CD14-positive monocyte (primary cell): ENCODE data around the gene MORC1. TPM values are rescaled to one million over a fixed set of nuclear protein-coding genes. Genes with fewer than 3 reads are reported as not detected.

Experiments used
- DNase-seq, 3 donors: peaks; one replicate each; pipeline ENCODE4 v3.0.0-alpha.2; 2011 to 2022
- H2AFZ ChIP-seq: 2 replicates; pipeline ENCODE4 v1.6.0; 2012; ENCODE audit warnings: mild to moderate bottlenecking, low read depth, low read length, inconsistent platforms; ENCODE audit not compliant: insufficient read depth, poor library complexity, severe bottlenecking
- H3K27ac ChIP-seq, 2 donors: 1 replicate in 1 of 2; 2 replicates in 1 of 2; pipeline ENCODE4 v1.5.1; 2012 to 2013; ENCODE audit warnings: low read length in 2 of 2, control low read depth in 1 of 2, inconsistent platforms in 1 of 2, low read depth in 1 of 2, mild to moderate bottlenecking in 1 of 2
- H3K27me3 ChIP-seq, 2 donors: one replicate each; pipeline versions ENCODE4 v1.6.0 to v1.6.1; 2011 to 2013; ENCODE audit warnings: low read length in 2 of 2; ENCODE audit not compliant: control insufficient read depth in 2 of 2, insufficient read depth in 2 of 2
- H3K36me3 ChIP-seq, 2 donors: replicated peaks in 1 of 2; 1 replicate in 1 of 2; 2 replicates in 1 of 2; pipeline versions ENCODE4 v1.5.1 to v1.6.1; 2012 to 2013; ENCODE audit warnings: low read length in 2 of 2, control low read depth in 1 of 2, inconsistent platforms in 1 of 2, mild to moderate bottlenecking in 1 of 2; ENCODE audit not compliant: insufficient read depth in 2 of 2, control insufficient read depth in 1 of 2
- H3K4me1 ChIP-seq, 2 donors: 1 replicate in 1 of 2; 2 replicates in 1 of 2; pipeline versions ENCODE4 v1.5.1 to v1.6.1; 2012 to 2013; ENCODE audit warnings: low read length in 2 of 2, control low read depth in 1 of 2, inconsistent platforms in 1 of 2, mild to moderate bottlenecking in 1 of 2, moderate library complexity in 1 of 2; ENCODE audit not compliant: insufficient read depth in 2 of 2, control insufficient read depth in 1 of 2
- H3K4me2 ChIP-seq: replicated peaks from 2 replicates; pipeline ENCODE3; 2012; ENCODE audit warnings: low read length, moderate library complexity, mild to moderate bottlenecking; ENCODE audit not compliant: poor library complexity, severe bottlenecking; ENCODE audit errors: extremely low read depth
- H3K4me3 ChIP-seq, 3 experiments: fragments of 200-600 bp in 1 of 3; sonication (generic) in 1 of 3; replicated peaks in 1 of 3; 1 replicate in 2 of 3; 2 replicates in 1 of 3; pipeline ENCODE4 v1.5.1; 2011 to 2013; ENCODE audit warnings: low read length in 3 of 3, mild to moderate bottlenecking in 3 of 3, control low read depth in 2 of 3, low read depth in 2 of 3, inconsistent platforms in 1 of 3, moderate library complexity in 1 of 3
- H3K79me2 ChIP-seq: 2 replicates; pipeline ENCODE4 v1.6.0; 2012; ENCODE audit warnings: mild to moderate bottlenecking, control low read depth, inconsistent platforms, low read length, moderate library complexity; ENCODE audit not compliant: insufficient read depth
- H3K9ac ChIP-seq: 2 replicates; pipeline ENCODE4 v1.6.0; 2017; ENCODE audit warnings: low read length, mild to moderate bottlenecking; ENCODE audit not compliant: insufficient read depth, poor library complexity, severe bottlenecking
- H3K9me3 ChIP-seq, 2 donors: replicated peaks in 1 of 2; 1 replicate in 1 of 2; 2 replicates in 1 of 2; pipeline versions ENCODE4 v1.5.1 to v1.6.1; 2012 to 2013; ENCODE audit warnings: low read length in 2 of 2, control low read depth in 1 of 2; ENCODE audit not compliant: control insufficient read depth in 1 of 2, insufficient read depth in 1 of 2
- H4K20me1 ChIP-seq: 2 replicates; pipeline ENCODE4 v1.6.0; 2012; ENCODE audit warnings: mild to moderate bottlenecking, low read length, control low read depth, moderate library complexity; ENCODE audit not compliant: insufficient read depth
- H3K27ac Mint-ChIP-seq, 7 donors: one replicate each; pipeline ENCODE4 v1.8.0; 2020; ENCODE audit warnings: mild to moderate bottlenecking in 7 of 7, mixed read lengths in 7 of 7, moderate library complexity in 6 of 7, inconsistent platforms in 2 of 7
- H3K27me3 Mint-ChIP-seq, 3 donors: one replicate each; pipeline ENCODE4 v1.8.0; 2021 to 2022; ENCODE audit warnings: low read depth in 3 of 3, mild to moderate bottlenecking in 3 of 3, mixed read lengths in 3 of 3, moderate library complexity in 3 of 3, inconsistent platforms in 1 of 3
- H3K36me3 Mint-ChIP-seq, 2 donors: one replicate each; pipeline ENCODE4 v1.8.0; 2020; ENCODE audit warnings: mixed read lengths in 2 of 2, inconsistent platforms in 1 of 2, mild to moderate bottlenecking in 1 of 2
- H3K4me1 Mint-ChIP-seq: one replicate; pipeline ENCODE4 v1.8.0; 2020; ENCODE audit warnings: mild to moderate bottlenecking, mixed read lengths
- H3K4me3 Mint-ChIP-seq, 2 donors: one replicate each; pipeline ENCODE4 v1.8.0; 2020; ENCODE audit warnings: mild to moderate bottlenecking in 2 of 2, mixed read lengths in 2 of 2, moderate library complexity in 1 of 2
- H3K9me3 Mint-ChIP-seq, 7 donors: one replicate each; pipeline ENCODE4 v1.8.0; 2020 to 2022; ENCODE audit warnings: mixed read lengths in 7 of 7, mild to moderate bottlenecking in 6 of 7, moderate library complexity in 6 of 7, inconsistent platforms in 2 of 7
- WGBS: methylation state at CpG from one replicate; pipeline ENCODE4 v1.1.5; 2013; ENCODE audit warnings: missing lambda C conversion rate; ENCODE audit not compliant: insufficient coverage; 5-methylcytosine and 5-hydroxymethylcytosine counted together
- intact Hi-C, 2 donors: fragments of 100-400 bp; cut with micrococcal nuclease; formaldehyde crosslinking; loops; one replicate each; pipeline versions ENCODE4 v1.15.0 to v1.15.1; 2023
- polyA plus RNA-seq, 3 donors: library from polyadenylated mRNA; depleted of rRNA in 1 of 3; unstranded in 2 of 3; stranded (reverse) in 1 of 3; fragments of 300-500 nt in 2 of 3; fragments of >200 nt in 1 of 3; fragmentation: Illumina TruSeq in 2 of 3; gene quantifications; 1 replicate in 2 of 3; 2 replicates in 1 of 3; pipeline ENCODE4 v1.2.3, GENCODE V29; 2012 to 2021
- TF ChIP-seq, protein P1 (sequence below): fragments of 200-600 bp; IDR thresholded peaks from one replicate; pipeline ENCODE4 v1.8.0; 2022; ENCODE audit warnings: antibody characterized with exemption, mild to moderate bottlenecking

Gene MORC1
- polyA plus RNA-seq, 3 donors = not detected

DNA sequence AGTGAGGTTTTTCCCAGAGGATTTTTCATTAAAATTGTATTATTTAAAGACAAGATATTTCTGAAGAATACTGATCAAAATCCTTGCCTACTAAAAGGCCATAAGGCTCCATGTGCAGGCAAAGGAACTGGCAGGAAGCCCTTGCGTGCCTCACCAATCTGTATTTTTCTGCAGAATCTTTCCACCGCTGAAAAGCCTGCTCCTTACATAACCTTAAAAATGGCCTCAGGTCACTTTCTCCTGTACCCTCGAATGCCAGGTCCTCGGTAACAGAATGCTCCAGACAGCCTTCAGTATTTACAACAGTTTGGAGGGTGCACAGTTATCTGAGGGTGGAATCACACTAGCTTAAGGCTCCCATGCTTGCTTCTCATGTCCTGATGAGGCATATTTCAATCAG, 3.2 kb downstream of the MORC1 start:
- intact Hi-C loops = no loop called here
- H3K27ac Mint-ChIP-seq = no peak overlapping the region
- 100% methylated on average over 1 of the region's 4 CpGs for WGBS
- TF ChIP-seq, protein P1, sequence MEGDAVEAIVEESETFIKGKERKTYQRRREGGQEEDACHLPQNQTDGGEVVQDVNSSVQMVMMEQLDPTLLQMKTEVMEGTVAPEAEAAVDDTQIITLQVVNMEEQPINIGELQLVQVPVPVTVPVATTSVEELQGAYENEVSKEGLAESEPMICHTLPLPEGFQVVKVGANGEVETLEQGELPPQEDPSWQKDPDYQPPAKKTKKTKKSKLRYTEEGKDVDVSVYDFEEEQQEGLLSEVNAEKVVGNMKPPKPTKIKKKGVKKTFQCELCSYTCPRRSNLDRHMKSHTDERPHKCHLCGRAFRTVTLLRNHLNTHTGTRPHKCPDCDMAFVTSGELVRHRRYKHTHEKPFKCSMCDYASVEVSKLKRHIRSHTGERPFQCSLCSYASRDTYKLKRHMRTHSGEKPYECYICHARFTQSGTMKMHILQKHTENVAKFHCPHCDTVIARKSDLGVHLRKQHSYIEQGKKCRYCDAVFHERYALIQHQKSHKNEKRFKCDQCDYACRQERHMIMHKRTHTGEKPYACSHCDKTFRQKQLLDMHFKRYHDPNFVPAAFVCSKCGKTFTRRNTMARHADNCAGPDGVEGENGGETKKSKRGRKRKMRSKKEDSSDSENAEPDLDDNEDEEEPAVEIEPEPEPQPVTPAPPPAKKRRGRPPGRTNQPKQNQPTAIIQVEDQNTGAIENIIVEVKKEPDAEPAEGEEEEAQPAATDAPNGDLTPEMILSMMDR = no peak
- no peak overlapping the region for H2AFZ ChIP-seq
- H3K4me1 ChIP-seq = no peaks in the 10 kb centered on the region
- no peaks in the 10 kb centered on the region for H3K36me3 ChIP-seq
- H3K9me3 Mint-ChIP-seq = peaks cover 0 to 7% (median 2%) of the 10 kb centered on the region in 7 donors
- H3K9me3 ChIP-seq = peaks cover 0 to 6% of the 10 kb centered on the region in 2 donors
- no peak overlapping the region for H3K27ac ChIP-seq
- no peaks in the 10 kb centered on the region for H3K4me1 Mint-ChIP-seq
- no peak overlapping the region for H3K4me2 ChIP-seq
- no peaks in the 10 kb centered on the region for H4K20me1 ChIP-seq
- H3K27me3 Mint-ChIP-seq = peaks cover 0 to 3% (median 0%) of the 10 kb centered on the region in 3 donors
- H3K36me3 Mint-ChIP-seq = no peaks in the 10 kb centered on the region
- H3K9ac ChIP-seq = no peak overlapping the region
- no peaks in the 10 kb centered on the region for H3K79me2 ChIP-seq
- H3K27me3 ChIP-seq = no peaks in the 10 kb centered on the region
- DNase-seq = no peak
- H3K4me3 Mint-ChIP-seq = no peak overlapping the region
- no peak overlapping the region for H3K4me3 ChIP-seq

DNA sequence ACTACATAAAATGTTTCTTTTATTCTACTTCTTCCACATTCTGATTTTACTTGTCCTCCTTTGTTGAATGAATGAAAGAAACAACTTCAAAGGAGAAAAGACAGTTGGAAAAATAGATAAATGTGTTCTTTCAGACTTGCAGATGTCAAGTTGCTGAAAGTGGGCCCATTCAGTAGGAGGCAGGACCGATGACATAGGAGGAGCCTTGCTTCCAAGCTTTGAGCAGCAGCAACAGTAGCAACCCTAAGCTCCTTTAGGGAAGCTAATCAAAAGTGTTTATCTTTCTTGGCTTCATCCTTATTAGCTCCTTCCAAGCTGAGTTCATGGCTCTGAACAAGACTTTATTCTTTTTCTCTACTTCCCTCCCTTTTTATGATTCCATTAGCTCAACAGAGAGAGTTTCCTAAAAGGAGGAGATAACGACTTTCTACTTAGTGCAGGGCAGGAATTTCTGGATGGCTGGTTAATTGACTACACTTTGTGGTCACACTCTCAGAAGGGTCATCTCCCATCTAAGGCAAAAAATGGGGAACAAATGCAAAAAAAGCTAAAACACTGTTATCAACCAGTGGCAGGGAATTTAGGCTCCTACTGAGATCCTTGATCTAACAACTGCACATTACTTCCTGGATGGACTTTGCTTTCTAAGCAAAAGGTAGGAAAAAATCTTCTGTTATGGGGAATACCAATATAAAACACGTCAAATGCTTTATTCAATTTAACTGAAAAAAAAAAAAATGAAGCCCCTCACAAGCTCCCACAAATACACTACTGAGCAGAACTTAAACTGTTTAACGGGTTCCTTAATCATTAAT, 4.8 kb downstream of the MORC1 start:
- Histone ChIP-seq H3K9ac (no peak overlapping the region), H3K27ac (no peak overlapping the region), H3K9me3 (peaks cover 0 to 4% of the 10 kb centered on the region in 2 donors), H3K36me3 (no peaks in the 10 kb centered on the region), H4K20me1 (no peaks in the 10 kb centered on the region), H3K27me3 (no peaks in the 10 kb centered on the region), H3K4me2 (no peak overlapping the region), H3K79me2 (no peaks in the 10 kb centered on the region), H3K4me3 (no peak overlapping the region), H2AFZ (no peak overlapping the region), H3K4me1 (no peaks in the 10 kb centered on the region)
- 57% methylated on average over 1 of the region's 4 CpGs for WGBS
- H3K27me3 Mint-ChIP-seq = peaks cover 0 to 3% (median 0%) of the 10 kb centered on the region in 3 donors
- H3K36me3 Mint-ChIP-seq = no peaks in the 10 kb centered on the region
- no peaks in the 10 kb centered on the region for H3K4me1 Mint-ChIP-seq
- intact Hi-C loops = no loop called here
- TF ChIP-seq, protein P1 = no peak
- H3K27ac Mint-ChIP-seq = no peak overlapping the region
- H3K4me3 Mint-ChIP-seq = no peak overlapping the region
- peaks cover 0 to 5% (median 2%) of the 10 kb centered on the region in 7 donors for H3K9me3 Mint-ChIP-seq
- no peak for DNase-seq
